ENCODE measurements around the gene MRPL14. TPM values are rescaled to one million over a fixed set of nuclear protein-coding genes. Genes with fewer than 3 reads are reported as not detected.

The MRPL14 gene
- total RNA-seq, 3 donors from 2014 or later, result 24.6 to 55.7 (median 30.4) TPM

- Histone ChIP-seq H3K4me3 (no peak overlapping the region), H3K27ac (peak overlapping the region; percentile 96), H3K9me3 (no peaks in the 10 kb centered on the region), H3K4me1 (peaks cover 6 to 25% of the 10 kb centered on the region in 2 donors), H3K27me3 (no peaks in the 10 kb centered on the region), H3K36me3 (no peaks in the 10 kb centered on the region)
- intact Hi-C loops (cut with DNase I; ENCODE audit: low total_unique reads), result no loop called here
- DNase-seq (ENCODE audit: low spot score in 2 of 2), result no peak
- TF ChIP-seq POLR2A (IDR thresholded peaks at IDR 0.05) (no peak), POLR2AphosphoS5 (IDR thresholded peaks at IDR 0.05) (peak in 1 of 3 donors; percentile 64)
- TF ChIP-seq, protein P1, sequence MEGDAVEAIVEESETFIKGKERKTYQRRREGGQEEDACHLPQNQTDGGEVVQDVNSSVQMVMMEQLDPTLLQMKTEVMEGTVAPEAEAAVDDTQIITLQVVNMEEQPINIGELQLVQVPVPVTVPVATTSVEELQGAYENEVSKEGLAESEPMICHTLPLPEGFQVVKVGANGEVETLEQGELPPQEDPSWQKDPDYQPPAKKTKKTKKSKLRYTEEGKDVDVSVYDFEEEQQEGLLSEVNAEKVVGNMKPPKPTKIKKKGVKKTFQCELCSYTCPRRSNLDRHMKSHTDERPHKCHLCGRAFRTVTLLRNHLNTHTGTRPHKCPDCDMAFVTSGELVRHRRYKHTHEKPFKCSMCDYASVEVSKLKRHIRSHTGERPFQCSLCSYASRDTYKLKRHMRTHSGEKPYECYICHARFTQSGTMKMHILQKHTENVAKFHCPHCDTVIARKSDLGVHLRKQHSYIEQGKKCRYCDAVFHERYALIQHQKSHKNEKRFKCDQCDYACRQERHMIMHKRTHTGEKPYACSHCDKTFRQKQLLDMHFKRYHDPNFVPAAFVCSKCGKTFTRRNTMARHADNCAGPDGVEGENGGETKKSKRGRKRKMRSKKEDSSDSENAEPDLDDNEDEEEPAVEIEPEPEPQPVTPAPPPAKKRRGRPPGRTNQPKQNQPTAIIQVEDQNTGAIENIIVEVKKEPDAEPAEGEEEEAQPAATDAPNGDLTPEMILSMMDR (IDR thresholded peaks at IDR 0.05), result no peak
These were observed 62.9 kb downstream of the MRPL14 start for GRCh38 chr6:44064089-44064947.

DNA sequence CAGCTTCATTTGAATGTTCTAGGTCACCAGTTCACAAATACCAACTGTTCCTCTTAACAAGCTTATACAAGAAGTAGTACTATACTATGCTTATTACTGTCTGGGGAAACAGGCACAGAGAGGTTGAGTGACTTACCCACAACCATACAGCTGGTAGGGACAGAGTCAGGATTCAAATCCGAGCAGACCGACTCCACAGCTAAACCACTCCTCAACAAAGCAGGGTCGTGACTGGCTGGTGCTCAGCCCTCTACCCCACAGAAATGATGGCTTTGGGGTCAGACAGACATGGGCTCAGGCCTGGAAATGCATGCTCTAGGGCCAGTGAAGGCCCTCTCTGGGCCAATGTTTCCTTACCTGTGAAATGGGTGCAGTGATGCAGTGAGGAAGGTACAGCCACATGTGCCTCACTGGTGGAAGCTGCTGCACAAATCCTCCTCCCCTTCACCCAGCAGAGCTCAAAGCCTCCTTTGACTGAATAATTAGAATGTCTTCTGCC lies 63.6 kb downstream of the MRPL14 start:
- TF ChIP-seq POLR2A (IDR thresholded peaks at IDR 0.05), result no peak
- no peak for TF ChIP-seq POLR2AphosphoS5 (IDR thresholded peaks at IDR 0.05)
- TF ChIP-seq, protein P1 (IDR thresholded peaks at IDR 0.05), result no peak

More for the DNA sequence above, 63.6 kb downstream of the MRPL14 start:
- peaks cover 13 to 30% of the 10 kb centered on the region in 2 donors for H3K4me1 ChIP-seq
- intact Hi-C loops (cut with DNase I; ENCODE audit: low total_unique reads), result no loop called here
- no peaks in the 10 kb centered on the region for H3K27me3 ChIP-seq
- H3K9me3 ChIP-seq, result no peaks in the 10 kb centered on the region
- H3K36me3 ChIP-seq, result no peaks in the 10 kb centered on the region
- no peak for DNase-seq (ENCODE audit: low spot score in 2 of 2)
- H3K4me3 ChIP-seq, result no peak overlapping the region
- H3K27ac ChIP-seq, result peak overlapping the region; percentile 96

Other genes with a start within 250 kb of the MRPL14 start
- gene TMEM63B, start 102 bp upstream of the MRPL14 start, total RNA-seq, result 10 to 100 TPM; 16.7 to 21.8 (median 18.9) TPM
- 1 to 10 TPM; 1.1 to 3.8 (median 2.9) TPM for gene CAPN11, start 31.4 kb upstream of the MRPL14 start, total RNA-seq
- 1 to 10 TPM in 2 of 3 donors, under 1 TPM in 1; 0.88 to 3.4 (median 2.9) TPM for gene MYMX, start 89.5 kb upstream of the MRPL14 start, total RNA-seq
- gene SLC29A1, start 96.1 kb upstream of the MRPL14 start, total RNA-seq, result 100 to 1,000 TPM; 106 to 140 (median 110) TPM
- gene HSP90AB1, start 119.6 kb upstream of the MRPL14 start, total RNA-seq, result 100 to 1,000 TPM; 643 to 810 (median 662) TPM
- gene SLC35B2, start 130.1 kb upstream of the MRPL14 start, total RNA-seq, result 10 to 100 TPM; 32.8 to 50.5 (median 38.1) TPM
- gene NFKBIE, start 138.1 kb upstream of the MRPL14 start, total RNA-seq, result 10 to 100 TPM in 2 of 3 donors, 1 to 10 TPM in 1; 4.0 to 25.9 (median 14.4) TPM
- gene TMEM151B, start 143.0 kb upstream of the MRPL14 start, total RNA-seq, result under 1 TPM in 1 of 3 donors, not detected in 2; 0.15 TPM
- gene AARS2, start 185.9 kb upstream of the MRPL14 start, total RNA-seq, result 10 to 100 TPM in 2 of 3 donors, 1 to 10 TPM in 1; 6.9 to 16.5 (median 12.8) TPM
- not detected for gene SPATS1, start 215.2 kb upstream of the MRPL14 start, total RNA-seq